Tibial artery (tissue), 4 donors: Measurements from ENCODE around the gene HSPA4L.

Source experiments
- DNase-seq, 2 donors: peaks; one replicate each; pipeline ENCODE4 v3.0.0-alpha.2; 2019
- H3K27ac ChIP-seq, 2 donors: fragments of 200-600 bp; sonication (generic) in 1 of 2; 1 replicate in 1 of 2; 2 replicates in 1 of 2; pipeline ENCODE4 v1.5.1; 2018 to 2019; ENCODE audit warnings: mild to moderate bottlenecking in 1 of 2
- H3K27me3 ChIP-seq, 2 donors: fragments of 200-600 bp; sonication (generic) in 1 of 2; one replicate each; pipeline versions ENCODE4 v1.5.1 to v1.6.0; 2016 to 2019
- H3K36me3 ChIP-seq, 3 donors: fragments of 200-600 bp; sonication (generic) in 2 of 3; one replicate each; pipeline ENCODE4 v1.5.1; 2016 to 2019; ENCODE audit warnings: mild to moderate bottlenecking in 2 of 3
- H3K4me1 ChIP-seq, 4 donors: fragments of 200-600 bp; sonication (generic) in 2 of 4; 1 replicate in 3 of 4; 2 replicates in 1 of 4; pipeline ENCODE4 v1.5.1; 2016 to 2019
- H3K4me3 ChIP-seq, 2 donors: fragments of 200-600 bp; sonication (generic) in 1 of 2; 1 replicate in 1 of 2; 2 replicates in 1 of 2; pipeline ENCODE4 v1.5.1; 2018 to 2019; ENCODE audit warnings: mild to moderate bottlenecking in 2 of 2
- H3K9me3 ChIP-seq, 3 donors: fragments of 200-600 bp; sonication (generic) in 1 of 3; one replicate each; pipeline ENCODE4 v1.5.1; 2016 to 2019
- CTCF ChIP-seq, 2 experiments: fragments of 200-600 bp in 1 of 2; fragments of 450-650 bp in 1 of 2; IDR thresholded peaks; one replicate each; pipeline ENCODE4 v1.5.1; 2017 to 2019; ENCODE audit warnings: antibody characterized with exemption in 2 of 2, mild to moderate bottlenecking in 1 of 2, moderate library complexity in 1 of 2
- intact Hi-C: fragments of 100-400 bp; cut with DNase I; formaldehyde crosslinking; loops from one replicate; pipeline ENCODE4 v1.15.0; 2023; ENCODE audit warnings: low total_unique reads

HSPA4L gene

DNA sequence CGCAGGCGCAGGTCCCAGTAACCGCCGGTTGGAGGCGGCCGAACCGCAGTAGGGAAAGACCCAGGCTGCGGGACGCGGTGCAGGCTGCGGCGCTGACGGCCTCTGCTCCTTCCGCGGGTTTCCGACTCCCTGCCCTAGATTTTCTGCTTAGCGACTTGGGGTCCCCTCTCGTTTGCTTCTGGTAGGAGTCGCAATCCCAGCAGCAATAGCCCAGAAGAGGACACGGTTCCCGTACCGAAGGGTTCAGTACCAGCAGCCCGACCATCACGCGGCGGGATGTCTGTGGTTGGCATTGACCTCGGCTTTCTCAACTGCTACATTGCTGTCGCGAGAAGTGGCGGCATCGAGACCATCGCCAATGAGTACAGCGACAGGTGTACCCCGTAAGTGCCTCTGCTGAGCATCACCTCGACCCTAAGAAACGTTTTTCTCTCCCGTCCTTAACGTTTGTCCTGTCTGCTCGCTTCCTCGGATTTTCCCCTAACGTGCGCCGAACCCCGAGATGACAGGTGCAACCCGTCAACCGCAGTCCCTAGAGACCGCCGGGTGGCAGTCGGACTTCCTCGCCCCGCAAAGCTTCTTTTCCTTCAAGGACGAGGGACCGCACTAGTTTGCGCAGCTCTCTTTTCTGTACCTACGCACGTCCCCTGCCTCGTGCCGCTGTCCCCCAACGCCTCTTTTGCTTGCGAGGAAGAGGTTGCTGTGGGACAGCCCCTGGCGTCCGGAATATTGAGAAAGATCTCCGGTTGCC lies at the start of gene HSPA4L:
Gene HSPA4L, plus strand, starts transcription at position 48 of the 751 bp plus-strand sequence. Its CDS starts 229 bp downstream, at position 277.
- H3K36me3 ChIP-seq, result no peaks in the 10 kb centered on the region
- intact Hi-C loops, result loop anchor here (10.0 kb wide), 1 partner anchor 182 kb away; the partner anchor contains the start of genes ABHD18 and MFSD8
- peak within 1 kb of the TSS; percentile 69 to 83 for H3K4me3 ChIP-seq
- no peaks in the 10 kb centered on the region for H3K27me3 ChIP-seq
- no peaks in the 10 kb centered on the region for H3K9me3 ChIP-seq
- peak; percentile 41 to 85 for DNase-seq
- TF ChIP-seq CTCF (IDR thresholded peaks at IDR 0.05), result peak; percentile 39 to 42
- H3K4me1 ChIP-seq, result peaks cover 0 to 10% (median 4%) of the 10 kb centered on the region in 4 donors
- peak within 1 kb of the TSS; percentile 86 to 87 for H3K27ac ChIP-seq

DNA sequence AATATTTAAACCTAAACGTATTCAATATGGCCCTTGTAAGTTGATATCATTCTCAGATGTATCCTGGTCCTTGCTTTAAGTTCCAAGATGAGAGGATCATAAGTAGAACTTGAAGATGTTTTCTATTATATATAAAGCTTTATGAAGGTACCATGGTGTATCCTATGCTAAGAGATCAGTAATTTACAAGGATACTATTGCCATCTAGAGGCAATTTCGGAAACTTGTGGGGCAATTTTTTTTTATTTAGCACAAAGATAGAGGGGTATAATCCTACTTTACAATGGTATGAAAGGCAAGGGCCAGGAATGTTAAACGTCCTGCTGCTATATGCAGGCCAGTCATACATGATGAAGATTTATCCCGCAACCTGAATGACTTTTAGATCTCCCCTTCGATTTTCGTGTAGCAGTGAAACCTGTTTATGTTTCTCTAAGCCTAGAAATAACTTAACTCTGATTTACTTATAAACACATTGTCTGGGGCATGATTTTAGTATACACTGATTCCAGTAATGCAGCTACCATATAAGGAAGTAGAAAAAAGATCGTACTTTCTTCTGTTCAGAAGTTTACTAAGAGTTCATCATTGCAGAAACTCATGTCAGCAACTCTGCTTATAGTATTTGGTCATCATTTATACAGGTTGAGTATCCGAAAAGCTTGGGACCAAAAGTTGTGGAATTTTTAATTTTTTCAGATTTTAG lies 49.3 kb upstream of the HSPA4L start:
- TF ChIP-seq CTCF (IDR thresholded peaks at IDR 0.05), result peak; percentile 62 to 68
- DNase-seq, result no peak
- H3K4me1 ChIP-seq, result no peaks in the 10 kb centered on the region

DNA sequence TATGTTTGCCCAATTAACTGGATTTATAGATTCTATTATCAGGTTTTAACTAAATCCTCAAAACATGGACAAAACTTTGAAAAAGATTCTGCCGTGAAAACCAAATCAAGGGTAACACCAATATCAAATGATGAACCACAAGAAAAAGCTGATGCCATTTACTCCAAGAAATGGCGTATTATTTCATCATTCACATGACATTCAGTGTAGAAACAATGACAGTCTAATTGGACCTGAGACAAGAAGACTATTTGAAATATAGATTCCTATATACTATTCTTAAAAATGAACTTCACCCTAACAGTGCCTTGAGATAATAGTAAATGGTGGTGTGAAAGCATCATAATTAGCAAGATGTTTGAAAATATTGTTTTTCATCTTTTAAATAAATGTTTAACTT lies 47.1 kb upstream of the HSPA4L start:
- TF ChIP-seq CTCF (IDR thresholded peaks at IDR 0.05), result no peak

More for the DNA sequence above, 49.3 kb upstream of the HSPA4L start:
- H3K27me3 ChIP-seq, result no peaks in the 10 kb centered on the region
- no peak overlapping the region for H3K27ac ChIP-seq
- intact Hi-C loops, result loop anchor here (5.0 kb wide), 1 partner anchor 125 kb away; no protein-coding TSS in a partner anchor
- no peaks in the 10 kb centered on the region for H3K36me3 ChIP-seq
- no peaks in the 10 kb centered on the region for H3K9me3 ChIP-seq
- H3K4me3 ChIP-seq, result no peak overlapping the region

DNA sequence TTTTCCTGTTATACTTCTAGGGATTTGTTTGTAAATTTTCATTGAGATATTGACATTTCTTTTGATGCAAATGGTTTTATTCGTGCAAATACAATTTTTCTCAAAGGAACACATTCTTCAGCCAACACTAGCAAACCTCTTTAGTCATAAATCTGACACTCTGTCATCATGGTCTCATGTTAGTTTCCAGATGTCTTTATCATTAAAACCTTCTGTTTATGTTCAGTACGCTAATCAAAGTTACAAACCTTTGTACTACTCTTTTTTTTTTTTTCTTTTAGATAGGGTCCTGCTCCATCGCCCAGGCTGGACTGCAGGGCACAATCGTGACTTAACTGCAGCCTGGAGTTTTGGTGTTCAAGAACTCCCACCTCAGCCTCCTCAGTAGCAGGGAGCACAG lies 44.8 kb upstream of the HSPA4L start:
- TF ChIP-seq CTCF (IDR thresholded peaks at IDR 0.05), result no peak

More for the DNA sequence above, 47.1 kb upstream of the HSPA4L start:
- H3K4me3 ChIP-seq, result no peak overlapping the region
- H3K27me3 ChIP-seq, result no peaks in the 10 kb centered on the region
- H3K27ac ChIP-seq, result no peak overlapping the region
- intact Hi-C loops, result loop anchor here (5.0 kb wide), 1 partner anchor 128 kb away; no protein-coding TSS in a partner anchor
- H3K36me3 ChIP-seq, result no peaks in the 10 kb centered on the region
- H3K9me3 ChIP-seq, result no peaks in the 10 kb centered on the region
- no peak for DNase-seq
- H3K4me1 ChIP-seq, result no peaks in the 10 kb centered on the region

DNA sequence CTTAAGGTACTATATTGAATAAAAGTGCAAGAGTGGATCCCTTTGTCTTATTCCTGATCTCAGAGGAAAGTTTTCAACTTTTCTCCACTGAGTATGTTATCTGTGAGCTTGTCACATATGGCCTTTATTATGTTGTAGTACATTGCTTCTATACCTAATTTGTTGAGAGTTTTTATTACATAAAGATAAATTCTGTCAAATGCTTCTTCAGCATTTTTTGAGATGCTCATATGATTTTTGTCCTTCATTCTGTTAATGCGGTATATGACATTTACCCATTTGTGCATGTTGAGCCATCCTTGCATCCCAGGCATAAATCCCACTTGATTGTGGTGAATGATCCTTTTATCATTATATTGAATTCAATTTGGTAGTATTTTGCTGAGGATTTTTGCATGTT lies 40.9 kb upstream of the HSPA4L start:
- DNase-seq, result no peak
- H3K27me3 ChIP-seq, result no peaks in the 10 kb centered on the region
- intact Hi-C loops, result no loop called here
- no peak overlapping the region for H3K27ac ChIP-seq
- H3K36me3 ChIP-seq, result no peaks in the 10 kb centered on the region
- H3K4me3 ChIP-seq, result no peak overlapping the region
- no peaks in the 10 kb centered on the region for H3K4me1 ChIP-seq
- H3K9me3 ChIP-seq, result no peaks in the 10 kb centered on the region
- TF ChIP-seq CTCF (IDR thresholded peaks at IDR 0.05), result no peak

More for the DNA sequence above, 44.8 kb upstream of the HSPA4L start:
- intact Hi-C loops, result no loop called here
- no peaks in the 10 kb centered on the region for H3K36me3 ChIP-seq
- no peak for DNase-seq
- H3K4me3 ChIP-seq, result no peak overlapping the region
- H3K27me3 ChIP-seq, result no peaks in the 10 kb centered on the region
- H3K4me1 ChIP-seq, result no peaks in the 10 kb centered on the region
- H3K9me3 ChIP-seq, result no peaks in the 10 kb centered on the region
- no peak overlapping the region for H3K27ac ChIP-seq
